GM12878 (cell line): ENCODE measurements around the gene UIMC1.

Source experiments
- CHD2 ChIP-seq: IDR thresholded peaks from 2 replicates; pipeline ENCODE4 v1.6.1; 2011; ENCODE audit warnings: low read depth, low read length, improper control_type of control experiment, borderline replicate concordance
- CTCF ChIP-seq, 3 experiments: IDR thresholded peaks in 2 of 3; conservative IDR thresholded peaks in 1 of 3; 2 replicates each; pipeline ENCODE4 v1.5.1; 2011; ENCODE audit warnings: low read depth in 3 of 3, low read length in 3 of 3, mild to moderate bottlenecking in 3 of 3, control low read depth in 2 of 3, moderate library complexity in 2 of 3, inconsistent platforms in 1 of 3, mixed read lengths in 1 of 3; ENCODE audit not compliant: control insufficient read depth in 2 of 3, insufficient read depth in 1 of 3; ENCODE audit errors: extremely low read depth in 1 of 3
- GABPA ChIP-seq: IDR thresholded peaks from 2 replicates; pipeline ENCODE4 v1.6.1; 2014; ENCODE audit warnings: antibody characterized with exemption, low read depth, mild to moderate bottlenecking, inconsistent platforms
- MXI1 ChIP-seq: fragments of 150-350 bp; IDR thresholded peaks from 2 replicates; pipeline ENCODE4 v1.6.1; 2011; ENCODE audit warnings: low read depth, mild to moderate bottlenecking, inconsistent platforms, low read length, improper control_type of control experiment
- POLR2A ChIP-seq: IDR thresholded peaks from 2 replicates; pipeline ENCODE4 v1.6.1; 2011; ENCODE audit warnings: low read depth, mild to moderate bottlenecking, low read length
- RBBP5 ChIP-seq: fragments of 200-600 bp; sonication (generic); conservative IDR thresholded peaks from 2 replicates; pipeline ENCODE4 v1.6.1; 2016
- SIN3A ChIP-seq: IDR thresholded peaks from 2 replicates; pipeline ENCODE4 v1.6.1; 2012; ENCODE audit warnings: low read depth, low read length, improper control_type of control experiment
- TAF1 ChIP-seq: IDR thresholded peaks from 2 replicates; pipeline ENCODE4 v1.6.1; 2011; ENCODE audit warnings: mild to moderate bottlenecking, low read depth, low read length, borderline replicate concordance
- YY1 ChIP-seq: IDR thresholded peaks from 2 replicates; pipeline ENCODE4 v1.6.1; 2011; ENCODE audit warnings: low read depth, mild to moderate bottlenecking, low read length
- ZNF274 ChIP-seq: IDR thresholded peaks from one replicate; pipeline ENCODE4 v1.8.0; 2011; ENCODE audit not compliant: insufficient read length, insufficient read depth

- TF ChIP-seq YY1 = no peak
- no peak for TF ChIP-seq RBBP5
- TF ChIP-seq CTCF (IDR thresholded peaks at IDR 0.05 in 2 of 3, conservative IDR thresholded peaks at IDR 0.05 in 1 of 3; ENCODE audit: control insufficient read depth in 2 of 3, extremely low read depth in 1 of 3, insufficient read depth in 1 of 3, low read depth in 3 of 3, low read length in 3 of 3) = no peak
- no peak for TF ChIP-seq POLR2A
- no peak for TF ChIP-seq MXI1
- no peak for TF ChIP-seq GABPA
- no peak for TF ChIP-seq SIN3A
- TF ChIP-seq ZNF274 = no peak
- TF ChIP-seq TAF1 = no peak
- TF ChIP-seq CHD2 = no peak
These were observed 100.5 kb downstream of the UIMC1 start for GRCh38 chr5:176906126-176906525.
